ENCODE measurements around the gene SLC12A2. TPM values are rescaled to one million over a fixed set of nuclear protein-coding genes. Genes with fewer than 3 reads are reported as not detected.

Gene SLC12A2
- total and polyA plus RNA-seq, 9 of the 15 experiments (the other 6 are each of a cell fraction or from before 2014, with no cell fraction given), result 5.1 to 20.3 (median 12.6) TPM

DNA sequence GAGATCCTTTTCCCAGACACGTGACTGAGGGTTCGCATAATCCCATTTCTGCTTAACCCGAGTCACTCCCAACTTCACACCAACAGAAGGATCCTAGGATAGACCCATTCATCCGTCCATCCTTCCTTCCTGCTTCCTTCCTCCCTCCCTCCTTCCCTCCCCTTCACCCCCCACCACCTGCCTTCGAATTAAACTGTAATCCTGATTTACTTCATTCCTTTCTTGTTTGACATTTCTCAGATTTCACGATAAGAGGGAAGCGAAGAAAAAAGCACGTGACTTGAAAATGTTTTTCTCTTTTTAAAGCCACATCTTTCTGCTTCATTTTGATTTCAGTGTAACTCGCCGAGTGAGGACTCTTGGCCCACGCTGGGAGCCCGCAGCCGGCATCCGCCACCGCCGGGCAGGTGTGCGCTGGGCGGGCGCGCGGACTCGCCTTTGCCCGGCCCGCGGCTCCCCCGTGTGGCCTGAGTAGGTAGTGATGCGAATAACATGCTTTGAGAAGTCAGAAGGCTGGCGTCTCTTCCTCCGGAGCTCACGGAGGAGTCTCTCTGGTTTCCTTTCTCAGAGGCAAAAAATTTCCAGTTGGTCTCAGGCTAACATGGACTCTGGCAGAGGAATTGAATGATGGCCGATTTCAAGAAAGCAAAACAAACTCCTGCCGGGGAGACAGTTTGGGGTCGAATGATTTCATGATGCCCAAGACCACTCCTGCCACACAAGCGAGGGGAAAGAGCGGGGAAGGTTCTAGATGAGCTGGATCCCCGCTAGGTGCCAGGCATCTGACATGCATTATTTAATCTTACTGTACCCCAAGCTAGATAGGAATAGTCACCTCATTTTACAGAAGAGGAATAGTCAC is 117.7 kb downstream of the SLC12A2 start (continued):
- TF ChIP-seq MGA (IDR thresholded peaks at IDR 0.05) (0 out of 2 replicates have a peak, but pooled peaks have one; percentile 12), DEAF1 (CRISPR knock-in tag; IDR thresholded peaks at IDR 0.05) (peak; percentile 91), KLF16 (IDR thresholded peaks at IDR 0.05) (no peak), MLLT1 (IDR thresholded peaks at IDR 0.05) (no peak), ZKSCAN3 (CRISPR knock-in tag; IDR thresholded peaks at IDR 0.05) (no peak), SP1 (CRISPR knock-in tag; IDR thresholded peaks at IDR 0.05) (no peak), L3MBTL2 (IDR thresholded peaks at IDR 0.05) (peak; percentile 61), NCOA6 (IDR thresholded peaks at IDR 0.05) (no peak), CTBP1 (IDR thresholded peaks at IDR 0.05; ENCODE audit: borderline replicate concordance) (peak; percentile 46; the same call in 1 of the 2 replicates)
- TF ChIP-seq, protein P1, sequence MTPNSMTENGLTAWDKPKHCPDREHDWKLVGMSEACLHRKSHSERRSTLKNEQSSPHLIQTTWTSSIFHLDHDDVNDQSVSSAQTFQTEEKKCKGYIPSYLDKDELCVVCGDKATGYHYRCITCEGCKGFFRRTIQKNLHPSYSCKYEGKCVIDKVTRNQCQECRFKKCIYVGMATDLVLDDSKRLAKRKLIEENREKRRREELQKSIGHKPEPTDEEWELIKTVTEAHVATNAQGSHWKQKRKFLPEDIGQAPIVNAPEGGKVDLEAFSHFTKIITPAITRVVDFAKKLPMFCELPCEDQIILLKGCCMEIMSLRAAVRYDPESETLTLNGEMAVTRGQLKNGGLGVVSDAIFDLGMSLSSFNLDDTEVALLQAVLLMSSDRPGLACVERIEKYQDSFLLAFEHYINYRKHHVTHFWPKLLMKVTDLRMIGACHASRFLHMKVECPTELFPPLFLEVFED (CRISPR knock-in tag; conservative IDR thresholded peaks at IDR 0.05), result no peak
